C4-2B (cell line): ENCODE data around the gene OLFML2B.

Experiments
- CTCF ChIP-seq: fragments of 450-650 bp; conservative IDR thresholded peaks from 2 replicates; pipeline ENCODE4 v1.5.1; 2017; ENCODE audit warnings: mild to moderate bottlenecking
- ZFX ChIP-seq: fragments of 450-650 bp; IDR thresholded peaks from 2 replicates; pipeline ENCODE4 v1.6.1; 2017

DNA sequence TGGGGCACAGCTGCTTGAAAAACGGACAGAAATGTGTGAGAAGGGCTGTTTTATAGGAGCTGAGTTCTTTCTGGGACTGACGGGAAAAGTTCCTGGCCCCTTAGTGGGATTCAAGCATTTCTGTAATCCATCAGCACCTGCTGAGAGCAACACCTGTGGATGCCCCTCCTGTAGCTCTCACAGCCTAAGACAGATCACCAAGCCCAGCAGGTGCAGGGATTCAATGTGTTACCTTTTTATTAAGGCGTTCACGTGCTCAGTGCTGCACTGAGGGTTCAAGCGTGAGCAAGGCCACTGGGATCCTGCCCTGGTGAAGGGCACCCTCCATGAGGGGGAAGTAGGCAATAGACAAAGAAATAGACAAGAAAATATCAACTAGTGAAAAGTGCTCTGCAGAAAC lies 14.9 kb downstream of the OLFML2B start:
- TF ChIP-seq CTCF (no peak), ZFX (no peak)
